IMR-90 (cell line): ENCODE measurements around the gene ATG7. TPM values are rescaled to one million over a fixed set of nuclear protein-coding genes. Genes with fewer than 3 reads are reported as not detected.

Experiments
- ATAC-seq: fragments of 200-7000 bp; cut with Tn5 transposase; 2 replicates; pipeline ENCODE4 v1.9.1; 2020; ENCODE audit warnings: low read depth, mild to moderate bottlenecking, moderate library complexity
- BruUV-seq: library from RNA; stranded (reverse); fragments of 400-500 nt; replicated peaks from 2 replicates; lab custom pipeline; 2021; lab: Mats Ljungman, UMichigan
- CTCF ChIA-PET: fragments of 300-600 bp; formaldehyde crosslinking; extraction: SDS; loops from one replicate; lab custom pipeline; 2021; ENCODE audit warnings: antibody characterized with exemption; lab: Yijun Ruan, JAX
- POLR2A ChIA-PET: fragments of 300-600 bp; sonication (Branson Sonifier 250); formaldehyde crosslinking; loops from one replicate; lab custom pipeline; 2022; ENCODE audit warnings: antibody characterized with exemption; ENCODE audit not compliant: unreplicated experiment; lab: Charles Lee
- DNase-seq: peaks from one replicate; pipeline ENCODE4 v3.0.0; 2013
- H2AFZ ChIP-seq: replicated peaks from 2 replicates; pipeline ENCODE3; 2013; ENCODE audit warnings: low read length, mild to moderate bottlenecking; ENCODE audit not compliant: poor library complexity
- H2AK5ac ChIP-seq: 2 replicates; pipeline ENCODE4 v1.6.1; 2013; ENCODE audit warnings: low read depth, low read length, inconsistent platforms
- H2AK9ac ChIP-seq: replicated peaks from 2 replicates; pipeline ENCODE3; 2013; ENCODE audit warnings: mild to moderate bottlenecking, low read depth, low read length, moderate library complexity; ENCODE audit not compliant: poor library complexity
- H2BK120ac ChIP-seq: 2 replicates; pipeline ENCODE4 v1.6.1; 2013; ENCODE audit warnings: low read depth, low read length, inconsistent platforms
- H2BK15ac ChIP-seq: 3 replicates; pipeline ENCODE4 v1.6.1; 2013; ENCODE audit warnings: low read depth, low read length, inconsistent platforms
- H2BK20ac ChIP-seq: 2 replicates; pipeline ENCODE4 v1.6.1; 2013; ENCODE audit warnings: low read depth, mild to moderate bottlenecking, inconsistent platforms, low read length, moderate library complexity
- H2BK5ac ChIP-seq: 2 replicates; pipeline ENCODE4 v1.6.1; 2013; ENCODE audit warnings: mild to moderate bottlenecking, low read depth, low read length, inconsistent platforms; ENCODE audit not compliant: poor library complexity, severe bottlenecking
- H3K14ac ChIP-seq: replicated peaks from 2 replicates; pipeline ENCODE4 v1.6.1; 2013; ENCODE audit warnings: low read depth, low read length, inconsistent platforms
- H3K18ac ChIP-seq: 2 replicates; pipeline ENCODE4 v1.6.1; 2013; ENCODE audit warnings: low read depth, low read length, control low read depth
- H3K23ac ChIP-seq: 2 replicates; pipeline ENCODE4 v1.6.1; 2013; ENCODE audit warnings: low read depth, low read length, inconsistent platforms
- H3K27ac ChIP-seq: 2 replicates; pipeline ENCODE4 v1.5.1; 2013; ENCODE audit warnings: mild to moderate bottlenecking, control low read depth, low read length; ENCODE audit not compliant: insufficient read depth
- H3K27me3 ChIP-seq: 2 replicates; pipeline ENCODE4 v1.6.1; 2013; ENCODE audit warnings: low read length; ENCODE audit not compliant: control insufficient read depth, insufficient read depth
- H3K36me3 ChIP-seq: 2 replicates; pipeline ENCODE4 v1.6.1; 2013; ENCODE audit warnings: low read length, mixed read lengths; ENCODE audit not compliant: control insufficient read depth, insufficient read depth
- H3K4ac ChIP-seq: 2 replicates; pipeline ENCODE4 v1.6.1; 2013; ENCODE audit warnings: low read depth, low read length, inconsistent platforms
- H3K4me1 ChIP-seq: 2 replicates; pipeline ENCODE4 v1.6.1; 2013; ENCODE audit warnings: low read length, mixed read lengths; ENCODE audit not compliant: control insufficient read depth, insufficient read depth
- H3K4me2 ChIP-seq: 2 replicates; pipeline ENCODE4 v1.6.1; 2013; ENCODE audit warnings: low read depth, mild to moderate bottlenecking, control low read depth, low read length, moderate library complexity
- H3K4me3 ChIP-seq: 2 replicates; pipeline ENCODE4 v1.5.1; 2013; ENCODE audit warnings: low read depth, mild to moderate bottlenecking, control low read depth, low read length, moderate library complexity; ENCODE audit not compliant: insufficient read depth
- H3K56ac ChIP-seq: 2 replicates; pipeline ENCODE4 v1.6.1; 2013; ENCODE audit warnings: low read length, inconsistent platforms; ENCODE audit not compliant: insufficient read depth; ENCODE audit errors: extremely low read depth
- H3K79me1 ChIP-seq, 2 experiments: 2 replicates each; pipeline ENCODE4 v1.6.1; 2013; ENCODE audit warnings: low read length in 2 of 2, inconsistent platforms in 1 of 2, low read depth in 1 of 2
- H3K9ac ChIP-seq: 2 replicates; pipeline ENCODE4 v1.6.1; 2013; ENCODE audit warnings: low read depth, low read length, control low read depth
- H3K9me1 ChIP-seq: 2 replicates; pipeline ENCODE4 v1.6.1; 2013; ENCODE audit warnings: low read length, inconsistent platforms; ENCODE audit not compliant: insufficient read depth
- H3K9me3 ChIP-seq: 2 replicates; pipeline ENCODE4 v1.6.1; 2013; ENCODE audit warnings: low read length; ENCODE audit not compliant: control insufficient read depth, insufficient read depth
- H4K20me1 ChIP-seq: 2 replicates; pipeline ENCODE4 v1.6.1; 2013; ENCODE audit warnings: low read length, inconsistent platforms; ENCODE audit not compliant: insufficient read depth
- H4K5ac ChIP-seq: 2 replicates; pipeline ENCODE4 v1.6.1; 2013; ENCODE audit warnings: mild to moderate bottlenecking, low read depth, low read length, control low read depth
- H4K8ac ChIP-seq, 2 experiments: 2 replicates each; pipeline ENCODE4 v1.6.1; 2013; ENCODE audit warnings: low read depth in 2 of 2, low read length in 2 of 2, control low read depth in 1 of 2, inconsistent platforms in 1 of 2
- H4K91ac ChIP-seq: 2 replicates; pipeline ENCODE4 v1.6.1; 2013; ENCODE audit warnings: low read depth, low read length, inconsistent platforms; ENCODE audit not compliant: insufficient read depth
- CEBPB ChIP-seq: IDR thresholded peaks from 2 replicates; pipeline ENCODE4 v1.6.1; 2012; ENCODE audit warnings: low read depth, low read length, improper control_type of control experiment
- POLR2A ChIP-seq: IDR thresholded peaks from 2 replicates; pipeline ENCODE4 v1.6.1; 2012; ENCODE audit warnings: mild to moderate bottlenecking, low read depth, low read length
- RCOR1 ChIP-seq: IDR thresholded peaks from 2 replicates; pipeline ENCODE4 v1.6.1; 2012; ENCODE audit warnings: mild to moderate bottlenecking, low read length, improper control_type of control experiment; ENCODE audit not compliant: insufficient replicate concordance
- dilution Hi-C: fragments of 300-500 bp; cut with HindIII; formaldehyde crosslinking; loops from one replicate; pipeline ENCODE4 v1.14.3; 2018; ENCODE audit warnings: low sequenced_read_pairs; ENCODE audit not compliant: unreplicated experiment
- in situ Hi-C: fragments of 300-500 bp; cut with MboI; formaldehyde crosslinking; loops from 3 replicates; pipeline ENCODE4 v1.14.3; 2019; ENCODE audit warnings: low sequenced_read_pairs, inconsistent platforms, mixed read lengths
- intact Hi-C: fragments of 100-400 bp; cut with micrococcal nuclease; formaldehyde crosslinking; loops from 2 replicates; pipeline ENCODE4 v1.10.0; 2022
- polyA plus RNA-seq, 3 experiments: library from polyadenylated mRNA; depleted of rRNA; stranded (reverse); fragments of >200 nt; gene quantifications; 2 replicates each; pipeline ENCODE4 v1.2.3, GENCODE V29; 2012; ENCODE audit warnings: low replicate concordance in 1 of 3
- total RNA-seq: library from RNA; depleted of rRNA; stranded (reverse); fragments of >200 nt; gene quantifications from 2 replicates; pipeline ENCODE4 v1.2.3, GENCODE V29; 2012
- TF ChIP-seq, protein P1 (sequence below): fragments of 150-350 bp; IDR thresholded peaks from 2 replicates; pipeline ENCODE4 v1.6.1; 2016; ENCODE audit warnings: low read depth, mild to moderate bottlenecking, low read length, moderate library complexity, borderline replicate concordance
- TF ChIP-seq, protein P2 (sequence below): conservative IDR thresholded peaks from 2 replicates; pipeline ENCODE4 v1.5.1; 2012; ENCODE audit warnings: mild to moderate bottlenecking, low read depth, low read length, improper control_type of control experiment
- TF ChIP-seq, protein P3 (sequence below): fragments of 150-350 bp; IDR thresholded peaks from 2 replicates; pipeline ENCODE4 v1.6.1; 2017; ENCODE audit warnings: mild to moderate bottlenecking, antibody characterized with exemption, low read length, low read depth

ATG7 gene
- total and polyA plus RNA-seq, 2 of the 4 experiments (the other 2 are of a cell fraction), result 15.6 to 51.4 TPM

DNA sequence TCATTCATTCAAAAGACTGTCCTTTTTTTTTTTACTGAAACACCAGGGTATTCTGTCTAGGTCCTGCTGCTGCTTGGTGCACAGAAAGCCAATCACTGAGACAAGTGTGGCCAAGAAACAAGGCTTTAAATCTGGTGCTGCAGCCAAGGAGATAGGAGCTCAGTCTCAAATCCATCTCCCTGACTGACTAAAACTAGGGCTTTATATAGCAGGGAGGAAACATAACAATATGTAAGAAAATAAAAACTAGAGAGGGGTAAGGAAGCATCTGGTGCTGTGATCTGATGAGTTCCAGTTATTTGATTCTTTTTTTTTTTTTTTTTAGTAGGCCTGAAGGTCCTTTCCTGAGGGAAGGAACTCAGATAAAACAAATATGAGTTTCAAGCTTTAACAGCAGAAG lies 139.8 kb downstream of the ATG7 start:
- dilution Hi-C loops, result no loop called here
- Histone ChIP-seq H3K56ac (no peak overlapping the region), H3K36me3 (peaks cover 2% of the 10 kb centered on the region; the same call in 1 of the 2 replicates), H2BK120ac (no peak overlapping the region), H3K4me1 (no peaks in the 10 kb centered on the region), H3K27ac (no peak overlapping the region), H3K27me3 (no peaks in the 10 kb centered on the region), H2BK15ac (no peak overlapping the region), H3K79me1 (peaks cover 5 to 11% of the 10 kb centered on the region in 2 experiments; a peak in 3 of 4 replicates), H2BK5ac (no peak overlapping the region), H4K8ac (no peak overlapping the region), H4K91ac (no peak overlapping the region), H2BK20ac (no peak overlapping the region), H3K9me1 (no peaks in the 10 kb centered on the region), H3K9me3 (peaks cover 4% of the 10 kb centered on the region; the same call in 1 of the 2 replicates), H3K18ac (no peak overlapping the region), H3K4me3 (no peak overlapping the region), H3K4ac (no peak overlapping the region), H4K5ac (no peak overlapping the region), H3K4me2 (no peak overlapping the region), H4K20me1 (no peaks in the 10 kb centered on the region), H3K14ac (no peak overlapping the region), H2AK5ac (no peak overlapping the region), H3K23ac (no peak overlapping the region), H2AK9ac (no peak overlapping the region), H2AFZ (no peak overlapping the region), H3K9ac (no peak overlapping the region)
- BruUV-seq, result no TSS peak
- in situ Hi-C loops, result no loop called here
- no peak for TF ChIP-seq CEBPB
- TF ChIP-seq RCOR1, result no peak
- TF ChIP-seq, protein P1, sequence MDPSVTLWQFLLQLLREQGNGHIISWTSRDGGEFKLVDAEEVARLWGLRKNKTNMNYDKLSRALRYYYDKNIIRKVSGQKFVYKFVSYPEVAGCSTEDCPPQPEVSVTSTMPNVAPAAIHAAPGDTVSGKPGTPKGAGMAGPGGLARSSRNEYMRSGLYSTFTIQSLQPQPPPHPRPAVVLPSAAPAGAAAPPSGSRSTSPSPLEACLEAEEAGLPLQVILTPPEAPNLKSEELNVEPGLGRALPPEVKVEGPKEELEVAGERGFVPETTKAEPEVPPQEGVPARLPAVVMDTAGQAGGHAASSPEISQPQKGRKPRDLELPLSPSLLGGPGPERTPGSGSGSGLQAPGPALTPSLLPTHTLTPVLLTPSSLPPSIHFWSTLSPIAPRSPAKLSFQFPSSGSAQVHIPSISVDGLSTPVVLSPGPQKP, result no peak
- TF ChIP-seq POLR2A, result no peak
- TF ChIP-seq, protein P2, sequence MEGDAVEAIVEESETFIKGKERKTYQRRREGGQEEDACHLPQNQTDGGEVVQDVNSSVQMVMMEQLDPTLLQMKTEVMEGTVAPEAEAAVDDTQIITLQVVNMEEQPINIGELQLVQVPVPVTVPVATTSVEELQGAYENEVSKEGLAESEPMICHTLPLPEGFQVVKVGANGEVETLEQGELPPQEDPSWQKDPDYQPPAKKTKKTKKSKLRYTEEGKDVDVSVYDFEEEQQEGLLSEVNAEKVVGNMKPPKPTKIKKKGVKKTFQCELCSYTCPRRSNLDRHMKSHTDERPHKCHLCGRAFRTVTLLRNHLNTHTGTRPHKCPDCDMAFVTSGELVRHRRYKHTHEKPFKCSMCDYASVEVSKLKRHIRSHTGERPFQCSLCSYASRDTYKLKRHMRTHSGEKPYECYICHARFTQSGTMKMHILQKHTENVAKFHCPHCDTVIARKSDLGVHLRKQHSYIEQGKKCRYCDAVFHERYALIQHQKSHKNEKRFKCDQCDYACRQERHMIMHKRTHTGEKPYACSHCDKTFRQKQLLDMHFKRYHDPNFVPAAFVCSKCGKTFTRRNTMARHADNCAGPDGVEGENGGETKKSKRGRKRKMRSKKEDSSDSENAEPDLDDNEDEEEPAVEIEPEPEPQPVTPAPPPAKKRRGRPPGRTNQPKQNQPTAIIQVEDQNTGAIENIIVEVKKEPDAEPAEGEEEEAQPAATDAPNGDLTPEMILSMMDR, result no peak
- TF ChIP-seq, protein P3, sequence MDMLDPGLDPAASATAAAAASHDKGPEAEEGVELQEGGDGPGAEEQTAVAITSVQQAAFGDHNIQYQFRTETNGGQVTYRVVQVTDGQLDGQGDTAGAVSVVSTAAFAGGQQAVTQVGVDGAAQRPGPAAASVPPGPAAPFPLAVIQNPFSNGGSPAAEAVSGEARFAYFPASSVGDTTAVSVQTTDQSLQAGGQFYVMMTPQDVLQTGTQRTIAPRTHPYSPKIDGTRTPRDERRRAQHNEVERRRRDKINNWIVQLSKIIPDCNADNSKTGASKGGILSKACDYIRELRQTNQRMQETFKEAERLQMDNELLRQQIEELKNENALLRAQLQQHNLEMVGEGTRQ, result no peak
- intact Hi-C loops, result no loop called here
- CTCF ChIA-PET, result interaction anchor here (0.6 kb wide), 1 partner anchor 1085 kb away, joined by 4 read pairs; no protein-coding TSS in a partner anchor
- ATAC-seq, result no peak
- DNase-seq, result no peak
- POLR2A ChIA-PET, result no interaction called here
